Activated naive CD4-positive, alpha-beta T cell treated with anti-CD3 and anti-CD28 coated beads for 36 hours (primary cell): ENCODE results near the gene CCDC88A. TPM values are rescaled to one million over a fixed set of nuclear protein-coding genes. Genes with fewer than 3 reads are reported as not detected.

ENCODE experiments used
- total RNA-seq, 2 experiments: library from RNA; stranded (reverse); gene quantifications; one replicate each; pipeline ENCODE4 v1.2.3, GENCODE V29; 2021

Gene CCDC88A
- total RNA-seq, 2 experiments from 2014 or later: 9.7 to 10.7 TPM

Other genes with a start within 250 kb of the CCDC88A start
- 1 to 10 TPM; 2.4 to 3.1 TPM for gene CLHC1, start 187.6 kb downstream of the CCDC88A start, total RNA-seq
- gene RPS27A, start 187.2 kb downstream of the CCDC88A start, total RNA-seq: 1,000 to 10,000 TPM; 1,468 to 1,556 TPM
- 10 to 100 TPM; 43.9 to 44.2 TPM for gene MTIF2, start 150.6 kb downstream of the CCDC88A start, total RNA-seq
- gene CFAP36, start 99.9 kb upstream of the CCDC88A start, total RNA-seq: 10 to 100 TPM; 25.6 to 27.5 TPM
- gene PPP4R3B, start 197.8 kb upstream of the CCDC88A start, total RNA-seq: 10 to 100 TPM; 55.4 to 57.2 TPM